RKO (cell line): ENCODE data around the gene EMC8.

Source experiments
- DNase-seq: peaks from one replicate; pipeline ENCODE4 v3.0.0-alpha.2; 2016; ENCODE audit warnings: low spot score

The EMC8 gene

GRCh38 chr16:85783441-85783840, 15.9 kb downstream of the EMC8 start:
- no peak for DNase-seq

- DNase-seq: no peak
Observed at GRCh38 chr16:85782451-85782850, 16.9 kb downstream of the EMC8 start.

- DNase-seq: no peak
Observed at GRCh38 chr16:85781695-85782370, 17.5 kb downstream of the EMC8 start.

- no peak for DNase-seq
Observed at GRCh38 chr16:85781156-85781555, 18.2 kb downstream of the EMC8 start.

GRCh38 chr16:85780281-85780680, 19.1 kb downstream of the EMC8 start:
- no peak for DNase-seq

- no peak for DNase-seq
Observed at GRCh38 chr16:85778873-85779272, 20.5 kb downstream of the EMC8 start.

GRCh38 chr16:85777583-85778310, 21.6 kb downstream of the EMC8 start:
- DNase-seq: no peak

GRCh38 chr16:85774811-85775210, 24.5 kb downstream of the EMC8 start:
- DNase-seq: no peak

- DNase-seq: no peak
Observed at GRCh38 chr16:85774136-85774535, 25.2 kb downstream of the EMC8 start.

GRCh38 chr16:85773044-85773443, 26.3 kb downstream of the EMC8 start:
- DNase-seq: no peak

- no peak for DNase-seq
Observed at GRCh38 chr16:85770741-85771140, 28.6 kb downstream of the EMC8 start.

GRCh38 chr16:85768199-85768598, 31.1 kb downstream of the EMC8 start:
- no peak for DNase-seq

- DNase-seq: peak; percentile 87
Observed at GRCh38 chr16:85767531-85767930, 31.8 kb downstream of the EMC8 start.

- no peak for DNase-seq
Observed at GRCh38 chr16:85765767-85766166, 33.6 kb downstream of the EMC8 start.

- no peak for DNase-seq
Observed at GRCh38 chr16:85765211-85765610, 34.1 kb downstream of the EMC8 start.

- DNase-seq: no peak
Observed at GRCh38 chr16:85763616-85764015, 35.7 kb downstream of the EMC8 start.

- DNase-seq: no peak
Observed at GRCh38 chr16:85762970-85763369, 36.4 kb downstream of the EMC8 start.

- no peak for DNase-seq
Observed at GRCh38 chr16:85761861-85762260, 37.5 kb downstream of the EMC8 start.

- DNase-seq: peak; percentile 32
Observed at GRCh38 chr16:85759631-85760419, 39.5 kb downstream of the EMC8 start.

GRCh38 chr16:85759136-85759535, 40.2 kb downstream of the EMC8 start:
- no peak for DNase-seq

- no peak for DNase-seq
Observed at GRCh38 chr16:85757341-85757822, 42.0 kb downstream of the EMC8 start.

- no peak for DNase-seq
Observed at GRCh38 chr16:85755929-85756768, 43.2 kb downstream of the EMC8 start.
